ENCODE data around the gene MAPK10.
A peak's percentile ranks its signal among the peaks of the same experiment; 100 is the strongest.
"Not testable (repeated sequence)": the region's sequence is repeated elsewhere in the genome, so short reads cannot be mapped to it uniquely, and the experiment has no call there.

MAPK10 gene

DNA sequence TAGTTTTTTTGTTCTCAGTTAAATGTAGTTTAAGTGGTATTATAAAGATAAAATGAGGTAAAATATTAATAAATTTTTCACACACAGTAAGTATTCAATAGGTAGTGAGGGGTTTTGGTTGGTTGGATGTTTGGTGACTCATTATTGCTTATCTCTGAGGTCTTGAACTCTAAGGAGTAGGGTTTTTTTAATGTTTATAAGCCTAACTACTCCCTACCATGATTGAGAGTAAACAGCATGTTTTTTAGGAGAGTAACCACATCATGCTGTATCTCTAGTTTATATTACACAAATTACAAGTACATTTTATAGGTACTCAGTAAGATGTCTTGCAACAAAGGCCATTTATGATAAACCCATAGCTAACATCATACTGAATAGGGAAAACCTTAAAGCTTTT lies 181.6 kb downstream of the MAPK10 start:
- no peak for DNase-seq

- DNase-seq: no peak
Observed at GRCh38 chr4:86174506-86174905, 185.3 kb downstream of the MAPK10 start.

- not testable (repeated sequence) for DNase-seq
Observed at GRCh38 chr4:86168335-86168734, 191.5 kb downstream of the MAPK10 start.

GRCh38 chr4:86160426-86160825 lies 199.4 kb downstream of the MAPK10 start:
- no peak for DNase-seq

DNA sequence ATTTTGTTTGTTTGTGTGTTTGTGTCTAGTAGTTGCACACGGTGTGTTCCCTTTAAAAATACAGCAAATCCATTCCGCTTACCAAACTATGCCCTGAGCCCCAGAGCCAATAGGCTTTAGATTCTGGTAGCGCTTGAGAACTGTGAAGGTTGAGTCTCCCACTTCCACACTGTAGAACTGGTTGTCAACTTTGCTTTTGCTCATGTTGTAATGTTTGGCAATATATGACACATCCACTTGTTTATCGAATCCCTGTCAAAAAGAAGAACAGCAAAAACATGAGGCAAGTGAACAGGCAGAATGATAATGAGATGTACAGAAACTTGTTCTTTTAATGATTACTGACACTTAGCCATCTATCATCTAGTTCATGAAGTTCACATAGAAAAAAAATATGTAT lies 200.6 kb downstream of the MAPK10 start:
- no peak for DNase-seq

DNA sequence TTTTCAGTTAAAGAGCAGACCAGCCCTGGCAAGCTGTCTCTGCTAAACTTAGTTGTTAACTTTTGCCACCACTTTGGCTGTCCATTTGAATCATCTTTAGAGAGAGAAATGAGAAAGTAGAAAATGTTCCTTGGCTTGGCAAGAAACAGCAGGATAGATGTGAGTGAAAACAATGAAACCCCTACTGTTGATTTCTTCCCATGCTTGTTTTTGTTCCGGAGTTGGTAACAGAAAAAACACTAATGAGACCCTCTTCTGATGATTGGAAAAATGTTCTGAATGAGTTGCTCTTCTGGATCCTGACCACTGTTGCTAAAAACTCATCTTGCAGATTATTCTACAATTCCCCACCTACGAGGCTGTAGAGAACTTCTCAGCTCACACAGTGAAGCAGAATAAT lies 203.3 kb downstream of the MAPK10 start:
- no peak for DNase-seq

DNA sequence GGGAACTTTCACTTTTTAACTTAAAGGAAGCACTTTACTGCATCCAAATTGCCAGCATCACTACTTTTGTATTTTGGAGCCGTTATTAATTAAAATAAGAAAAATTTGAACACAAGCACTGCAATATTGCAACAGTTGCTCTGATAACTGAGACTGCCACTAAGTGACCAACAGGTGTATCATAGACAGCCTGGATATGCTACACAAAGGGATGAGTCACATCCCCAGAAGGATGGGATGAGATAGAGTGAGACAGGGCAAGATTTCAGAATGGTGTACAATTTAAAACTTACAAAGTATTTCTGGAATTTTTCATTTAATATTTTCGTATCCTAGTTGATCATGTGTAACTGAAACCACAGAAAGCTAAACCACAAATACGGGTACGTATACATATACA lies 204.1 kb downstream of the MAPK10 start:
- no peak for DNase-seq

DNA sequence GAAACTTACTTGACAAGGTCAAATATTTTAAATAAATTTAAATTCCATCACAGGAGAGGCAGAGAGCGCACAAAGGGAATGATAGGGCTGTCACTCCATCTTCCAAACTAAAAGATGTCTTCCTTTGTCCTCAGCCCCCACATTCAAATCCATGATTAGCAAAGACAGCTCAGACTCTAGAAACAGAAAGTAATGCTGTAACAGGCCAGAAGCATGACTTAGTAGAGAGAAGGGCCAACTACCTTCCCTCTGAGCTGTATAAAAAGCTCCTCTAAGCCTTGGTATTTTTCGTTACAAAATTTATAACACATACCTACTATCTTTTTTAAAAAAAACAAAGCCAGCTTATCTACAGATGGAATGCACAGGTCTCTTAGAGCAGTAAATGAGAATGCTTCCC lies 207.4 kb downstream of the MAPK10 start:
- DNase-seq: no peak

DNA sequence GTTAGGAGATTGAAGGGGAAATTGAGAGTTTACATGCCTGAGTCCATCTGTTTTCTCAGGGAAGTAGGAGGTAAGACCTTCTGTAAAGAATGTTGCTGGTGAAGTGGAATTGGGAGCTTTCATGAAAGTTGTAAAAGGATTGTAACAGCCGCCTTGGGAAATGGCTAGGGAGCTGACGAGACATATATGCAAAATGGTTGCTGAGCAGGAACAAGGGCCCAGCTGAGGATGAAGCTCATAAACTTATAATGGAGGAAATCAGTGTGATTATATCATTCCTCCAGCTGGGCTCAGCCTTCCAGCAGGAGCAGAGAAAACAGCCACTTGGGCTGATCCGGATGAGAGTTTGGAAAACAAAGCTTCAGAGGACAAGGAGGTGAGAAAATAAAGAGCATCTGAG lies 208.7 kb downstream of the MAPK10 start:
- no peak for DNase-seq

- no peak for DNase-seq
Observed at GRCh38 chr4:86141161-86141560, 218.7 kb downstream of the MAPK10 start.

DNA sequence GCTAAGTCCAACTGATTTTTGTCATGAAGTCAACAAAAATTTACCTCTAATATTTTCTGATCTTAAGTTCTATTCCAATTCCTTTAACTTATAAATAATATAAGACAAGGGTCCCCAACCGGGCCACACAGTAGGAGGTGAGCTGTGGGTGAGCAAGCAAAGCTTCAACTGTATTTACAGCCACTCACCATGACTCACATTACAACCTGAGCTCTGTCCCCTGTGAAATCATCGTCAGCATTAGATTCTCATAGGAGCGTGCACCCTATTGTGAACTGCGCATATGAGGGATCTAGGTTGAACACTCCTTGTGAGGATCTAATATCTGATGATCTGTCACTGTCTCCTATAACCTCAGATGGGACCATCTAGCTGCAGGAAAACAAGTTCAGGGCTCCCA lies 227.4 kb downstream of the MAPK10 start:
- DNase-seq: no peak

- DNase-seq: no peak
Observed at GRCh38 chr4:86131456-86131855, 228.4 kb downstream of the MAPK10 start.

GRCh38 chr4:86130160-86130933 lies 229.5 kb downstream of the MAPK10 start:
- DNase-seq: no peak

GRCh38 chr4:86129546-86129945 lies 230.3 kb downstream of the MAPK10 start:
- no peak for DNase-seq

- DNase-seq: no peak
Observed at GRCh38 chr4:86122404-86122803, 237.4 kb downstream of the MAPK10 start.

DNA sequence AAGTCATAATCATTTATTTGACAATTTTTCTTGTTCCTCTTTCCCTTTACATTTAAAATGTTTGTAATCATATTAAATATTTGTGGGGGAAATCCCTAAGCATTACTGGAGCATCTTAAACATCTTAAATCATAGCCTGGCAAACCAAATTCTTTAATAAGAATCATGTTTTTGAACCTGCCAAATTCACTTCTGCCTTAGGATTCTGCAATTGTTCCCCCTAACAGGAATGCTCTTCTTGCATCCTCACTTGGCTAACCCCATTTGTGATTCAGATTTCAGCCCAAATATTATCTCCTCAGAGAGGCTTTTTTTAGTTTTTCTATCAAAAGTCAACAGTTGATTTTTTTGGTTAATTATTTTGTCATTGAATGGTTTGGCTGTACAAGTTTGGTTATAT lies 241.1 kb downstream of the MAPK10 start:
- DNase-seq: no peak

- DNase-seq: peak; percentile 56
Observed at GRCh38 chr4:86117705-86118302, 242.0 kb downstream of the MAPK10 start.

- no peak for DNase-seq
Observed at GRCh38 chr4:86114563-86114962, 245.3 kb downstream of the MAPK10 start.

DNA sequence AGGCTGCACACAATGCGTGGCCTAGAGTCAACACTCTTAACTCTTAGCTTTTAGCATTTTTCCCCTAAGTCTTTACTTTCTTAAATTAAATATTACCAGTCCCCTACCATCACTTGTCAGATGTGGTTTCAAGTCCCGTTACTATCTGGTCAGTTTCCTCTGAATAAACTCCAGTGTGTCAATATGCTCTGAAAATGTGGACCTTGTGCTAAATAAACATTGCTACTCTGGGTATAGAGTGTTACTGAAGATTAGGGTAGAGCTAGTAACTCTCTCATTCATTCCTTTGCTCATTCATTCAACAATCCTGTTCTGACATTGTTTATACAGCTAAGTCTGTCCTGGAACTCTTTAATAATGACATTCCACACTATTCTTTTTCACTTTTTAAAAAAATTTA lies 251.0 kb downstream of the MAPK10 start:
- no peak for DNase-seq

- no peak for DNase-seq
Observed at GRCh38 chr4:86108137-86108536, 251.7 kb downstream of the MAPK10 start.

DNA sequence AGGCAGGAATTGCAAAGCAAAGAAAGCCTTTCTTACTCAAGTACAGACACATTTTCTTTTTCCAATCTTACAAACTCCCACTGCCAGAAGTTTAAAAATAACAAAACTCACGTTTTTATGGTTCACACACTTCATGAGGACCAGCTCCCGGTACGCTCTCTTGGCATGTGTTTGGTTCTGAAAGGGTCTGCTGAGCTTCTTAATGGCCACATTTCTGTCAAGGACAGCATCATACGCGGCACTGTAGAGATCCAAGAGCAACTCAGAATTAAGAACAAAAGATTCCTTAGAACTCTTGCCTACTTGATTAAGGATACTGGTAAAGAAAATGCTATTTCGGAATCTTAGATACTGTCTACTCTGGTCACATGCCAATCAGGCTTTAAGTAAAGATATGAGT lies 252.7 kb downstream of the MAPK10 start:
- DNase-seq: no peak

DNA sequence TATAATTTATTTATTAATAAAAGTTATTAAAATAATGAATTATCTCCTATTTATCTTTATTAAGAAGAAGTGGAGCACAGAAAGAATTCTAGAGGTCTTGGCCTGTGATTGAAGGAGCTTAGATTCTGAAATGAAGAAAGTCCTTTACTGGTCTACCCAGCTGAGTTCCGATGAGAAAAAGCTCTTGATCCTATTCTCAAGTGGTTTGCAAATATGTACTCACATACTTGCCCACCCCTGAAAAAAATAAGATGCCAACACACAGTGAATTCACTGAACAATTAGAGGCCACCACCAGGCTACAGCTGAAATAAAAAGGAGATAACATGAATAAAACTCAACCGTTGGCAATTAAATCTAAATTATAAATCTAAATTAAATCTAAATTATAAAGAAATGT lies 253.4 kb downstream of the MAPK10 start:
- DNase-seq: no peak

GRCh38 chr4:86101841-86102240 lies 258.0 kb downstream of the MAPK10 start:
- DNase-seq: no peak

GRCh38 chr4:86101410-86101809 lies 258.4 kb downstream of the MAPK10 start:
- no peak for DNase-seq
